Muscle of leg (tissue), 9 donors: Measurements from ENCODE around the gene ANKRD18B. TPM values are rescaled to one million over a fixed set of nuclear protein-coding genes. Genes with fewer than 3 reads are reported as not detected.

Experiments used
- polyA plus RNA-seq, 8 donors: library from polyadenylated mRNA; unstranded; fragments of 120-200 nt; gene quantifications; one replicate each; pipeline versions ENCODE4 v1.2.1 to v1.2.3, GENCODE V29; 2013; ENCODE audit warnings: inconsistent platforms in 1 of 8, low replicate concordance in 1 of 8; ENCODE audit not compliant: insufficient read length in 8 of 8, insufficient read depth in 1 of 8
- total RNA-seq: library from RNA; stranded (reverse); fragments of 120-200 nt; gene quantifications from one replicate; pipeline ENCODE4 v1.2.4, GENCODE V29; 2013

The ANKRD18B gene
- total and polyA plus RNA-seq, 9 donors: 0.12 to 2.7 (median 0.31) TPM; not detected in 1

Other genes starting within 250 kb of the ANKRD18B start
- gene NFX1, start 233.7 kb upstream of the ANKRD18B start, total RNA-seq: 24.3 TPM
- 10 to 100 TPM; 21.9 to 28.9 (median 25.5) TPM for gene NFX1, start 233.7 kb upstream of the ANKRD18B start, polyA plus RNA-seq
- gene AQP7, start 121.7 kb upstream of the ANKRD18B start, total RNA-seq: 0.93 TPM
- 1 to 10 TPM; 1.1 to 4.4 (median 1.8) TPM for gene AQP7, start 121.7 kb upstream of the ANKRD18B start, polyA plus RNA-seq
- gene AQP3, start 76.7 kb upstream of the ANKRD18B start, total RNA-seq: 5.6 TPM
- 10 to 100 TPM in 2 of 8 donors, 1 to 10 TPM in 6; 5.6 to 14.0 (median 8.5) TPM for gene AQP3, start 76.7 kb upstream of the ANKRD18B start, polyA plus RNA-seq
- gene NOL6, start 50.3 kb upstream of the ANKRD18B start, total RNA-seq: 16.8 TPM
- 10 to 100 TPM; 21.3 to 30.0 (median 23.5) TPM for gene NOL6, start 50.3 kb upstream of the ANKRD18B start, polyA plus RNA-seq